Testis (tissue), 3 donors: ENCODE measurements around the gene NEFH. TPM values are rescaled to one million over a fixed set of nuclear protein-coding genes. Genes with fewer than 3 reads are reported as not detected.

Experiments used
- DNase-seq: peaks from one replicate; pipeline ENCODE4 v3.0.0-alpha.2; 2019
- H3K27ac ChIP-seq, 2 donors: fragments of 200-600 bp; sonication (generic); one replicate each; pipeline ENCODE4 v1.5.1; 2019
- H3K27me3 ChIP-seq: fragments of 200-600 bp; sonication (generic); one replicate; pipeline ENCODE4 v1.5.1; 2019
- H3K36me3 ChIP-seq: fragments of 200-600 bp; sonication (generic); one replicate; pipeline ENCODE4 v1.5.1; 2017; ENCODE audit warnings: low read depth; ENCODE audit errors: missing control alignments
- H3K4me1 ChIP-seq: fragments of 200-600 bp; sonication (generic); one replicate; pipeline ENCODE4 v1.5.1; 2019
- H3K4me3 ChIP-seq, 2 donors: fragments of 200-600 bp; sonication (generic); one replicate each; pipeline ENCODE4 v1.5.1; 2017 to 2019
- H3K9me3 ChIP-seq: fragments of 200-600 bp; sonication (generic); one replicate; pipeline ENCODE4 v1.5.1; 2017
- POLR2A ChIP-seq: fragments of 450-650 bp; IDR thresholded peaks from one replicate; pipeline ENCODE4 v1.6.1; 2017; ENCODE audit warnings: antibody characterized with exemption, mild to moderate bottlenecking, moderate library complexity
- WGBS, 2 donors: methylation state at CpG; one replicate each; pipeline ENCODE4 v1.1.5; 2018; 5-methylcytosine and 5-hydroxymethylcytosine counted together
- intact Hi-C: fragments of 100-400 bp; cut with DNase I; formaldehyde crosslinking; loops from one replicate; pipeline ENCODE4 v1.15.1; 2023; ENCODE audit warnings: low total_unique reads
- polyA plus RNA-seq: library from polyadenylated mRNA; stranded (reverse); fragments of 350-450 nt; fragmentation: Illumina TruSeq; extraction: RNeasy Lipid Tissue Mini Kit (QIAGEN cat#74804); gene quantifications from one replicate; pipeline ENCODE4 v1.2.3, GENCODE V29; 2014; ENCODE audit warnings: low read depth, low replicate concordance; ENCODE audit not compliant: insufficient read depth
- total RNA-seq, 2 donors: library from RNA; depleted of rRNA; stranded (reverse); fragments of >200 nt; gene quantifications; one replicate each; pipeline ENCODE4 v1.2.3, GENCODE V29; 2016
- TF ChIP-seq, protein P1 (sequence below), 3 experiments: fragments of 450-650 bp in 2 of 3; fragments of 200-600 bp in 1 of 3; sonication (generic) in 1 of 3; IDR thresholded peaks; one replicate each; pipeline ENCODE4 v1.5.1; 2016 to 2019; ENCODE audit warnings: antibody characterized with exemption in 3 of 3, mild to moderate bottlenecking in 2 of 3, moderate library complexity in 1 of 3

NEFH gene
- total and polyA plus RNA-seq, 3 donors from 2014 or later = 12.0 to 18.6 (median 16.9) TPM

DNA sequence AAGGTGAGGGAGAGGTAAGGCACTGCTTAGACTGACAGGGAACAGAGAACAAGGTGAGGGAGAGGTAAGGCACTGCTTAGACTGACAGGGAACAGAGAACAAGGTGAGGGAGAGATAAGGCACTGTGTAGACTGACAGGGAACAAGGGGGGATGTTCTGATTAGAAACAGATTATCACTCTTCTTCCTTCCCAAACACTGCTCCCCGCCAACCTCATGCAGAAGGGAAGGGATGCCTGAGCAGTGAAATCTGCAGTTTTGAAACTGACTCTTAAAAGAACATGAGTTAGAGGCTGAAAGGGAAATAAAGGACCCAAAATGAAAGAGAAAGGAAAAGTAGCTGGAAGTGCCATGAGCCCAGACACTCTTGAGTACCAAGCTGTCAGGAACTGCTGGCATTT lies 29.8 kb downstream of the NEFH start:
- intact Hi-C loops = no loop called here
- H3K27me3 ChIP-seq = no peaks in the 10 kb centered on the region
- no peak for TF ChIP-seq POLR2A
- TF ChIP-seq, protein P1, sequence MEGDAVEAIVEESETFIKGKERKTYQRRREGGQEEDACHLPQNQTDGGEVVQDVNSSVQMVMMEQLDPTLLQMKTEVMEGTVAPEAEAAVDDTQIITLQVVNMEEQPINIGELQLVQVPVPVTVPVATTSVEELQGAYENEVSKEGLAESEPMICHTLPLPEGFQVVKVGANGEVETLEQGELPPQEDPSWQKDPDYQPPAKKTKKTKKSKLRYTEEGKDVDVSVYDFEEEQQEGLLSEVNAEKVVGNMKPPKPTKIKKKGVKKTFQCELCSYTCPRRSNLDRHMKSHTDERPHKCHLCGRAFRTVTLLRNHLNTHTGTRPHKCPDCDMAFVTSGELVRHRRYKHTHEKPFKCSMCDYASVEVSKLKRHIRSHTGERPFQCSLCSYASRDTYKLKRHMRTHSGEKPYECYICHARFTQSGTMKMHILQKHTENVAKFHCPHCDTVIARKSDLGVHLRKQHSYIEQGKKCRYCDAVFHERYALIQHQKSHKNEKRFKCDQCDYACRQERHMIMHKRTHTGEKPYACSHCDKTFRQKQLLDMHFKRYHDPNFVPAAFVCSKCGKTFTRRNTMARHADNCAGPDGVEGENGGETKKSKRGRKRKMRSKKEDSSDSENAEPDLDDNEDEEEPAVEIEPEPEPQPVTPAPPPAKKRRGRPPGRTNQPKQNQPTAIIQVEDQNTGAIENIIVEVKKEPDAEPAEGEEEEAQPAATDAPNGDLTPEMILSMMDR (IDR thresholded peaks at IDR 0.05) = no peak
- H3K9me3 ChIP-seq = no peaks in the 10 kb centered on the region
- no peak overlapping the region for H3K27ac ChIP-seq
- H3K4me3 ChIP-seq = no peak overlapping the region
- WGBS, 2 donors = 79 to 82% methylated on average over 1 of the region's 1 CpG
- H3K4me1 ChIP-seq = no peaks in the 10 kb centered on the region
- no peaks in the 10 kb centered on the region for H3K36me3 ChIP-seq
- no peak for DNase-seq

DNA sequence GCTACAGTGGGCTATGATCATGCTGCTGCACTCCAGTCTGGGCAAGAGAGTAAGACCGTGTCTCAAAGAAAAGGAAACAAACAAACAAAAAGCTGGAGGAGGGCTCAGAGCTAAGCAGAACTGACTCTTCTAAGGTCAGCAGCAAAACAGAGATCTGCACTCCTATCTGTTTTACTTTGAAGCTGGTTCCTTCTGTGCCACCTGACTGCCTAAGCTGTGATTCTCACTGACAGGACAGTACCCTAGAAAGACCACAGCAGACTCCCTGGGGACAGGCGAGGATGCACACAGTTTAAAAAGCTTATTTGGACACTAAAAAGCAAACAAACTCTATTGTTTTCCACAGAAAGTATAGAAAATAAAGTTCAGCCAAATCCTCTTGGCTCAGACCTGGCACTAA lies 30.5 kb downstream of the NEFH start:
- WGBS, 2 donors = 72 to 81% methylated on average over 2 of the region's 2 CpGs
- DNase-seq = no peak
- H3K9me3 ChIP-seq = no peaks in the 10 kb centered on the region
- no peak overlapping the region for H3K4me3 ChIP-seq
- intact Hi-C loops = no loop called here
- TF ChIP-seq POLR2A = no peak
- TF ChIP-seq, protein P1 (IDR thresholded peaks at IDR 0.05) = no peak
- no peaks in the 10 kb centered on the region for H3K36me3 ChIP-seq
- H3K27me3 ChIP-seq = no peaks in the 10 kb centered on the region
- H3K4me1 ChIP-seq = no peaks in the 10 kb centered on the region
- H3K27ac ChIP-seq = no peak overlapping the region

DNA sequence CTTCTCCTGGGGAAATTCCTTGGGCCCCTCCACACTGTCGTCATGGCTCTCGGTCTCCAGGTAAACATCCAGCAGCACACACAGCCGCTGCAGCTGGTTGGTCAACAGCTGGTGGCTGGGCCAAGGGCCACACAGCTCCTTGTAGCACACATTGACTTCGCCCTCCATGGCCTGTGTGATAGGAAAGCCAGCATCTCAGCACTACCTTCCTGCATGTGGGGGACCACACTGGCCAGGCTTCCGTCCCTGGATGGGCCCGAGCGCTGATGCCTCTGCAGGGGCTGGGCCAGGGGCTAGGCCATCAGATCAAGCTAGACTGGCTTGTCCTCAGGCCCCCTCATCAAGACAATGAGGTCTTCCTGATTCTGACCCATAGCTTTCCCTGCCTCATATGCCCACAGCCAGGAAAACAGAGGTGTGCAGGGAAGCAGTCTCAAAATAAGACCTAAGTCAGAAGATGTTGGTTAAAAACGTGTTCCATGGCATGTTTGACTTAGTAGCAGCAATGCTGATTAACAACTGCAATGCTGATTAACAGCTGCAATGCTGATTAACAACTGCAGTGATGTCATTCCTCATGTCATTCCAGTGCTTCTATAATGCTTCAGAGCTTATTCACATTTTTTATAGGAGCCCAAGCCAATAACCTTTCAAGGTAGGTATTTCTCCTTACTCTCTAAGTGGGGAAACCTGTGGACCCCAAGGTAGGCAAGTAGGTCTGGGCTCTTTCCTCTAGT lies 31.3 kb downstream of the NEFH start:
- no peak overlapping the region for H3K27ac ChIP-seq
- H3K36me3 ChIP-seq = no peaks in the 10 kb centered on the region
- DNase-seq = no peak
- no peaks in the 10 kb centered on the region for H3K27me3 ChIP-seq
- H3K4me3 ChIP-seq = no peak overlapping the region
- H3K4me1 ChIP-seq = no peaks in the 10 kb centered on the region
- 90% methylated on average over 2 to 7 of the region's 8 CpGs for WGBS, 2 donors
- intact Hi-C loops = no loop called here
- TF ChIP-seq, protein P1 (IDR thresholded peaks at IDR 0.05) = no peak
- no peak for TF ChIP-seq POLR2A
- H3K9me3 ChIP-seq = no peaks in the 10 kb centered on the region

DNA sequence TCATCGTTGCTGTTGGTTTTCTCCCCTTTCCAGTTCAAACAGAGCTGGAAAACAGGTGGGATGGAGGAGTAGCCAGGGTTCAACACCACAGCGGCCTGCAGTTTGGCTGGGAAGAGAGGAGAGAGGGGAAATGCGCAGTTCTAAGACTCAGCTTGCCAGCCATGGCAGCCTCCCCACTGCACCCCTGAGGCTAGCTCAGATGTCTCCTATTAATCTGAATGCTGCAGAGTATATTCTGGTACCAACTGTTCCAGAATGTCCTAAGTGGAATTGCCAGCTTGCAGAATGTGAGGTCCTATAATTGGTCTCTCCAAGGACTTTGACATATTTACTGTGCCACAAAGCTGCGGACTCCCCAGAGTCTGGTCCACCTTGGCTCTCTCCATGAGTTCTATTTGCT lies 32.0 kb downstream of the NEFH start:
- Histone ChIP-seq H3K36me3 (no peaks in the 10 kb centered on the region), H3K27me3 (no peaks in the 10 kb centered on the region), H3K4me1 (peaks cover 3% of the 10 kb centered on the region), H3K27ac (no peak overlapping the region), H3K9me3 (no peaks in the 10 kb centered on the region), H3K4me3 (no peak overlapping the region)
- 77 to 81% methylated on average over 4 of the region's 4 CpGs for WGBS, 2 donors
- no peak for DNase-seq
- TF ChIP-seq POLR2A = no peak
- TF ChIP-seq, protein P1 (IDR thresholded peaks at IDR 0.05) = no peak
- intact Hi-C loops = no loop called here
